ENCODE data around the gene RASGRP2.

GRCh38 chr11:64718780-64719124 is 25.2 kb downstream of the RASGRP2 start:
- TF ChIP-seq EP300 (IDR thresholded peaks at IDR 0.05) (no peak), CTCF (IDR thresholded peaks at IDR 0.05) (no peak), POLR2A (IDR thresholded peaks at IDR 0.05) (no peak)
